SK-N-SH (cell line): ENCODE data around the gene VIL1. TPM values are rescaled to one million over a fixed set of nuclear protein-coding genes. Genes with fewer than 3 reads are reported as not detected.

Experiments used
- CTCF ChIA-PET: fragments of 300-600, 350-600 bp; formaldehyde crosslinking; extraction: SDS; loops from one replicate; lab custom pipeline; 2021; lab: Yijun Ruan, JAX
- POLR2A ChIA-PET: fragments of 350-600 bp; sonication (Branson Sonifier 250); formaldehyde crosslinking; extraction: SDS; loops from one replicate; lab custom pipeline; 2020; ENCODE audit warnings: antibody characterized with exemption, inconsistent platforms; lab: Yijun Ruan, JAX
- DNase-seq: peaks from one replicate; pipeline ENCODE4 v3.0.0; 2012
- H2AFZ ChIP-seq: fragments of 200-600 bp; sonication (generic); 2 replicates; pipeline ENCODE4 v1.8.1; 2016; ENCODE audit warnings: antibody characterized with exemption, mild to moderate bottlenecking, low read depth
- H3F3A ChIP-seq: fragments of 200-600 bp; sonication (generic); replicated peaks from 2 replicates; pipeline ENCODE3; 2016; ENCODE audit warnings: antibody characterized with exemption, mild to moderate bottlenecking; ENCODE audit not compliant: insufficient read depth
- H3K27ac ChIP-seq, 2 experiments: fragments of 200-500 bp in 1 of 2; fragments of 200-600 bp in 1 of 2; sonication (Bioruptor generic) in 1 of 2; sonication (generic), shearing (Covaris generic) in 1 of 2; 2 replicates each; pipeline versions ENCODE4 v1.5.1 to v1.6.1; 2014 to 2016; ENCODE audit warnings: low read depth in 2 of 2, inconsistent platforms in 1 of 2, low read length in 1 of 2, mild to moderate bottlenecking in 1 of 2, mixed read lengths in 1 of 2
- H3K27me3 ChIP-seq: fragments of 200-600 bp; sonication (generic), shearing (Covaris generic); 2 replicates; pipeline ENCODE4 v1.6.1; 2016; ENCODE audit warnings: mixed run types; ENCODE audit not compliant: insufficient read depth
- H3K36me3 ChIP-seq, 2 experiments: fragments of 200-500 bp in 1 of 2; fragments of 200-600 bp in 1 of 2; sonication (Bioruptor generic) in 1 of 2; sonication (generic) in 1 of 2; replicated peaks in 1 of 2; 2 replicates each; pipeline versions ENCODE3 to v1.5.1; 2014 to 2016; ENCODE audit warnings: low read length in 1 of 2, mild to moderate bottlenecking in 1 of 2; ENCODE audit not compliant: insufficient read depth in 2 of 2, control insufficient read depth in 1 of 2
- H3K4me1 ChIP-seq, 2 experiments: fragments of 200-500 bp in 1 of 2; fragments of 200-600 bp in 1 of 2; sonication (Bioruptor generic) in 1 of 2; sonication (generic), shearing (Covaris generic) in 1 of 2; 2 replicates each; pipeline versions ENCODE4 v1.5.1 to v1.6.1; 2014 to 2016; ENCODE audit warnings: low read depth in 1 of 2, low read length in 1 of 2, mixed run types in 1 of 2; ENCODE audit not compliant: insufficient read depth in 2 of 2, control insufficient read depth in 1 of 2
- H3K4me2 ChIP-seq: fragments of 200-600 bp; sonication (generic), shearing (Covaris generic); 2 replicates; pipeline ENCODE4 v1.6.1; 2017; ENCODE audit warnings: mixed run types
- H3K4me3 ChIP-seq, 2 experiments: fragments of 200-500 bp in 1 of 2; fragments of 200-600 bp in 1 of 2; sonication (Bioruptor generic) in 1 of 2; sonication (generic), shearing (Covaris generic) in 1 of 2; 2 replicates each; pipeline versions ENCODE4 v1.5.1 to v1.8.1; 2014 to 2016; ENCODE audit warnings: low read depth in 2 of 2, inconsistent platforms in 1 of 2, low read length in 1 of 2, mild to moderate bottlenecking in 1 of 2, mixed read lengths in 1 of 2, moderate library complexity in 1 of 2
- H3K79me2 ChIP-seq: fragments of 200-600 bp; sonication (generic); 2 replicates; pipeline ENCODE4 v1.8.1; 2017; ENCODE audit warnings: mild to moderate bottlenecking; ENCODE audit not compliant: insufficient read depth
- H3K9ac ChIP-seq: fragments of 200-600 bp; sonication (generic); 2 replicates; pipeline ENCODE4 v1.6.1; 2017; ENCODE audit warnings: mixed run types
- H3K9me2 ChIP-seq: fragments of 200-600 bp; sonication (generic); 2 replicates; pipeline ENCODE4 v1.6.1; 2017; ENCODE audit warnings: mixed run types
- H3K9me3 ChIP-seq: fragments of 200-600 bp; sonication (generic); 2 replicates; pipeline ENCODE4 v1.6.1; 2017; ENCODE audit warnings: mixed run types, mild to moderate bottlenecking, moderate library complexity
- H4K20me1 ChIP-seq: fragments of 200-600 bp; sonication (generic); 2 replicates; pipeline ENCODE4 v1.6.1; 2017; ENCODE audit warnings: mild to moderate bottlenecking, mixed run types; ENCODE audit not compliant: insufficient read depth
- CHD2 ChIP-seq: fragments of 150-350 bp; IDR thresholded peaks from 2 replicates; pipeline ENCODE4 v1.6.1; 2018; ENCODE audit warnings: low read length; ENCODE audit not compliant: partially characterized antibody
- FOSL2 ChIP-seq: IDR thresholded peaks from 2 replicates; pipeline ENCODE4 v1.4.0; 2012; ENCODE audit warnings: low read depth, mild to moderate bottlenecking, moderate library complexity, borderline replicate concordance
- FOXM1 ChIP-seq: IDR thresholded peaks from 2 replicates; pipeline ENCODE4 v1.4.0; 2012; ENCODE audit warnings: low read depth, mild to moderate bottlenecking
- GABPA ChIP-seq: IDR thresholded peaks from 2 replicates; pipeline ENCODE4 v1.4.0; 2012; ENCODE audit warnings: low read depth, mild to moderate bottlenecking
- NFIC ChIP-seq: IDR thresholded peaks from 2 replicates; pipeline ENCODE4 v1.4.0; 2012; ENCODE audit warnings: borderline replicate concordance
- NRF1 ChIP-seq: IDR thresholded peaks from 2 replicates; pipeline ENCODE4 v1.6.1; 2012; ENCODE audit warnings: low read depth, mild to moderate bottlenecking, low read length
- RAD21 ChIP-seq: IDR thresholded peaks from 2 replicates; pipeline ENCODE4 v1.6.1; 2012; ENCODE audit warnings: mild to moderate bottlenecking, low read length
- RFX5 ChIP-seq: IDR thresholded peaks from 2 replicates; pipeline ENCODE4 v1.6.1; 2012; ENCODE audit warnings: mild to moderate bottlenecking, improper control_type of control experiment, low read length
- RXRA ChIP-seq: IDR thresholded peaks from 2 replicates; pipeline ENCODE4 v1.4.0; 2012; ENCODE audit warnings: low read depth, mild to moderate bottlenecking, borderline replicate concordance
- SIN3A ChIP-seq: IDR thresholded peaks from 2 replicates; pipeline ENCODE4 v1.6.1; 2012; ENCODE audit warnings: low read depth, mild to moderate bottlenecking, low read length, moderate library complexity, borderline replicate concordance
- SMC3 ChIP-seq: IDR thresholded peaks from 2 replicates; pipeline ENCODE4 v1.6.1; 2012; ENCODE audit warnings: low read depth, low read length, improper control_type of control experiment
- TAF1 ChIP-seq: IDR thresholded peaks from 2 replicates; pipeline ENCODE4 v1.6.1; 2012; ENCODE audit warnings: low read depth, mild to moderate bottlenecking, low read length, moderate library complexity, borderline replicate concordance
- TEAD4 ChIP-seq: IDR thresholded peaks from 2 replicates; pipeline ENCODE4 v1.4.0; 2012; ENCODE audit warnings: mild to moderate bottlenecking, borderline replicate concordance; ENCODE audit not compliant: insufficient read depth
- WGBS: methylation state at CpG from one replicate; pipeline ENCODE4 v1.1.6; 2017; ENCODE audit warnings: low lambda C conversion rate; 5-methylcytosine and 5-hydroxymethylcytosine counted together
- polyA plus RNA-seq, 3 experiments: library from polyadenylated mRNA; depleted of rRNA; stranded (reverse); fragments of >200 nt; gene quantifications; 2 replicates each; pipeline ENCODE4 v1.2.3, GENCODE V29; 2012
- TF ChIP-seq, protein P1 (sequence below): IDR thresholded peaks from 2 replicates; pipeline ENCODE4 v1.4.0; 2012; ENCODE audit warnings: low read depth, borderline replicate concordance
- TF ChIP-seq, protein P2 (sequence below): fragments of 150-350 bp; IDR thresholded peaks from 2 replicates; pipeline ENCODE4 v1.6.1; 2017; ENCODE audit warnings: antibody characterized with exemption, low read length, low read depth, borderline replicate concordance
- TF ChIP-seq, protein P3 (sequence below): IDR thresholded peaks from 2 replicates; pipeline ENCODE4 v1.4.0; 2012; ENCODE audit warnings: low read depth
- TF ChIP-seq, protein P4 (sequence below): IDR thresholded peaks from 2 replicates; pipeline ENCODE4 v1.6.1; 2012; ENCODE audit warnings: mild to moderate bottlenecking, low read depth, low read length, moderate library complexity
- TF ChIP-seq, protein P5 (sequence below): fragments of 200-600 bp; sonication (generic); IDR thresholded peaks from 2 replicates; pipeline ENCODE4 v1.6.1; 2017; ENCODE audit warnings: antibody characterized with exemption, mild to moderate bottlenecking, moderate library complexity

Gene VIL1
- polyA plus RNA-seq, 1 of the 3 experiments (the other 2 are of a cell fraction) = under 0.01 TPM

DNA sequence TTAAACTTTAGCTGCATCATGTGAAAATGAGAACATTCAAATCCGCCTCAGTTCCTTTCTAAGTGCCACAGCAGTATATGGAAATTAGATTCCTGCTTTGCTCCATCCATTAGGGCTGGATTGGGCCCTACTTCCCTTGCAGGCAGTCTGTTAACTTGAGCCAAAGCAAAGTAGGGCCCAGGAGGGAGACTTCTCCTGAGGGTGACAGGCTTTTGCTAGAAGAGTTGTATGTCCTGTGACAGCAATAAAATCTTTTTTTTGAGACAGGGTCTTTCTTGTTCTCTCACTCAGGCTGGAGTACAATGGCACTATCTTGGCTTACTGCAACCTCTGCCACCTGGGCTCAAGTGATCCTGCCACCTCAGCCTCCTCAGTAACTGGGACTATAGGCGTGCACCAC is 28.1 kb downstream of the VIL1 start:
- WGBS = 94% methylated on average over 2 of the region's 2 CpGs
- Histone ChIP-seq H3K27me3 (no peaks in the 10 kb centered on the region), H3K36me3 (peaks cover 3 to 5% of the 10 kb centered on the region in 2 experiments), H3K79me2 (no peaks in the 10 kb centered on the region), H3K4me2 (no peak overlapping the region), H3K27ac (no peak overlapping the region), H3K4me3 (no peak overlapping the region), H3K4me1 (no peaks in the 10 kb centered on the region; a peak in 1 of 4 replicates), H4K20me1 (no peaks in the 10 kb centered on the region), H3K9ac (no peak overlapping the region), H3F3A (no peaks in the 10 kb centered on the region), H3K9me2 (no peaks in the 10 kb centered on the region), H3K9me3 (no peaks in the 10 kb centered on the region), H2AFZ (no peak overlapping the region)
- ChIA-PET CTCF (interaction anchor here (1.2 to 2.2 kb wide), 2 partner anchors 10 to 19 kb away, joined by 3 to 8 read pairs; no protein-coding TSS in a partner anchor), POLR2A (no interaction called here)
- no peak for DNase-seq
- TF ChIP-seq SIN3A (no peak), CHD2 (no peak), GABPA (no peak), RFX5 (no peak), TAF1 (no peak), SMC3 (no peak), FOXM1 (no peak), TEAD4 (no peak), NRF1 (no peak), RAD21 (no peak), FOSL2 (no peak), NFIC (no peak), RXRA (no peak)
- TF ChIP-seq, protein P1, sequence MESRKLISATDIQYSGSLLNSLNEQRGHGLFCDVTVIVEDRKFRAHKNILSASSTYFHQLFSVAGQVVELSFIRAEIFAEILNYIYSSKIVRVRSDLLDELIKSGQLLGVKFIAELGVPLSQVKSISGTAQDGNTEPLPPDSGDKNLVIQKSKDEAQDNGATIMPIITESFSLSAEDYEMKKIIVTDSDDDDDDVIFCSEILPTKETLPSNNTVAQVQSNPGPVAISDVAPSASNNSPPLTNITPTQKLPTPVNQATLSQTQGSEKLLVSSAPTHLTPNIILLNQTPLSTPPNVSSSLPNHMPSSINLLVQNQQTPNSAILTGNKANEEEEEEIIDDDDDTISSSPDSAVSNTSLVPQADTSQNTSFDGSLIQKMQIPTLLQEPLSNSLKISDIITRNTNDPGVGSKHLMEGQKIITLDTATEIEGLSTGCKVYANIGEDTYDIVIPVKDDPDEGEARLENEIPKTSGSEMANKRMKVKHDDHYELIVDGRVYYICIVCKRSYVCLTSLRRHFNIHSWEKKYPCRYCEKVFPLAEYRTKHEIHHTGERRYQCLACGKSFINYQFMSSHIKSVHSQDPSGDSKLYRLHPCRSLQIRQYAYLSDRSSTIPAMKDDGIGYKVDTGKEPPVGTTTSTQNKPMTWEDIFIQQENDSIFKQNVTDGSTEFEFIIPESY = no peak
- TF ChIP-seq, protein P2, sequence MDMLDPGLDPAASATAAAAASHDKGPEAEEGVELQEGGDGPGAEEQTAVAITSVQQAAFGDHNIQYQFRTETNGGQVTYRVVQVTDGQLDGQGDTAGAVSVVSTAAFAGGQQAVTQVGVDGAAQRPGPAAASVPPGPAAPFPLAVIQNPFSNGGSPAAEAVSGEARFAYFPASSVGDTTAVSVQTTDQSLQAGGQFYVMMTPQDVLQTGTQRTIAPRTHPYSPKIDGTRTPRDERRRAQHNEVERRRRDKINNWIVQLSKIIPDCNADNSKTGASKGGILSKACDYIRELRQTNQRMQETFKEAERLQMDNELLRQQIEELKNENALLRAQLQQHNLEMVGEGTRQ = no peak
- TF ChIP-seq, protein P3, sequence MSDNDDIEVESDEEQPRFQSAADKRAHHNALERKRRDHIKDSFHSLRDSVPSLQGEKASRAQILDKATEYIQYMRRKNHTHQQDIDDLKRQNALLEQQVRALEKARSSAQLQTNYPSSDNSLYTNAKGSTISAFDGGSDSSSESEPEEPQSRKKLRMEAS = no peak
- TF ChIP-seq, protein P4, sequence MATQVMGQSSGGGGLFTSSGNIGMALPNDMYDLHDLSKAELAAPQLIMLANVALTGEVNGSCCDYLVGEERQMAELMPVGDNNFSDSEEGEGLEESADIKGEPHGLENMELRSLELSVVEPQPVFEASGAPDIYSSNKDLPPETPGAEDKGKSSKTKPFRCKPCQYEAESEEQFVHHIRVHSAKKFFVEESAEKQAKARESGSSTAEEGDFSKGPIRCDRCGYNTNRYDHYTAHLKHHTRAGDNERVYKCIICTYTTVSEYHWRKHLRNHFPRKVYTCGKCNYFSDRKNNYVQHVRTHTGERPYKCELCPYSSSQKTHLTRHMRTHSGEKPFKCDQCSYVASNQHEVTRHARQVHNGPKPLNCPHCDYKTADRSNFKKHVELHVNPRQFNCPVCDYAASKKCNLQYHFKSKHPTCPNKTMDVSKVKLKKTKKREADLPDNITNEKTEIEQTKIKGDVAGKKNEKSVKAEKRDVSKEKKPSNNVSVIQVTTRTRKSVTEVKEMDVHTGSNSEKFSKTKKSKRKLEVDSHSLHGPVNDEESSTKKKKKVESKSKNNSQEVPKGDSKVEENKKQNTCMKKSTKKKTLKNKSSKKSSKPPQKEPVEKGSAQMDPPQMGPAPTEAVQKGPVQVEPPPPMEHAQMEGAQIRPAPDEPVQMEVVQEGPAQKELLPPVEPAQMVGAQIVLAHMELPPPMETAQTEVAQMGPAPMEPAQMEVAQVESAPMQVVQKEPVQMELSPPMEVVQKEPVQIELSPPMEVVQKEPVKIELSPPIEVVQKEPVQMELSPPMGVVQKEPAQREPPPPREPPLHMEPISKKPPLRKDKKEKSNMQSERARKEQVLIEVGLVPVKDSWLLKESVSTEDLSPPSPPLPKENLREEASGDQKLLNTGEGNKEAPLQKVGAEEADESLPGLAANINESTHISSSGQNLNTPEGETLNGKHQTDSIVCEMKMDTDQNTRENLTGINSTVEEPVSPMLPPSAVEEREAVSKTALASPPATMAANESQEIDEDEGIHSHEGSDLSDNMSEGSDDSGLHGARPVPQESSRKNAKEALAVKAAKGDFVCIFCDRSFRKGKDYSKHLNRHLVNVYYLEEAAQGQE = no peak
- TF ChIP-seq, protein P5, sequence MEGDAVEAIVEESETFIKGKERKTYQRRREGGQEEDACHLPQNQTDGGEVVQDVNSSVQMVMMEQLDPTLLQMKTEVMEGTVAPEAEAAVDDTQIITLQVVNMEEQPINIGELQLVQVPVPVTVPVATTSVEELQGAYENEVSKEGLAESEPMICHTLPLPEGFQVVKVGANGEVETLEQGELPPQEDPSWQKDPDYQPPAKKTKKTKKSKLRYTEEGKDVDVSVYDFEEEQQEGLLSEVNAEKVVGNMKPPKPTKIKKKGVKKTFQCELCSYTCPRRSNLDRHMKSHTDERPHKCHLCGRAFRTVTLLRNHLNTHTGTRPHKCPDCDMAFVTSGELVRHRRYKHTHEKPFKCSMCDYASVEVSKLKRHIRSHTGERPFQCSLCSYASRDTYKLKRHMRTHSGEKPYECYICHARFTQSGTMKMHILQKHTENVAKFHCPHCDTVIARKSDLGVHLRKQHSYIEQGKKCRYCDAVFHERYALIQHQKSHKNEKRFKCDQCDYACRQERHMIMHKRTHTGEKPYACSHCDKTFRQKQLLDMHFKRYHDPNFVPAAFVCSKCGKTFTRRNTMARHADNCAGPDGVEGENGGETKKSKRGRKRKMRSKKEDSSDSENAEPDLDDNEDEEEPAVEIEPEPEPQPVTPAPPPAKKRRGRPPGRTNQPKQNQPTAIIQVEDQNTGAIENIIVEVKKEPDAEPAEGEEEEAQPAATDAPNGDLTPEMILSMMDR = no peak
